ENCODE results near the gene TMEM50B.
A peak's percentile ranks its signal among the peaks of the same experiment; 100 is the strongest.
"Not testable (repeated sequence)": the region's sequence is repeated elsewhere in the genome, so short reads cannot be mapped to it uniquely, and the experiment has no call there.

TMEM50B gene

DNA sequence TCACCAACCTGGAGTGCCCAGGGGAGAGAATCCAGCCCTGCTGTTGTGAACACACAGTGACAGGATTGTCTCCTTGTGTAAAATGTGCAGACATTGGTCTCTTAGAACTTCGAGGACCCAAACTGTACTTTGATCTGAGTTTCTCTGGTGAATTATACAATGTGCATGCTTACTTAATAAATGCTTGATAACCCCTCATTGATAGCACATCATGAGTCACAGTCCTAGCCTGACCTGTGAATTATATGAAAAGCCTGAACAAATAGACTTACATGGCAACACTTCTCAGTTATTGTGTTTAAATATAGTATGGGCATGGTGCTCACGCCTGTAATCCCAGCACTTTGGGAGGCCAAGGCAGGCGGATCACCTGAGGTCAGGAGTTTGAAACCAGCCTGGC, 53.9 kb downstream of the TMEM50B start:
- no peak for DNase-seq

- no peak for DNase-seq
Measured at GRCh38 chr21:33424214-33424613, 55.6 kb downstream of the TMEM50B start.

DNA sequence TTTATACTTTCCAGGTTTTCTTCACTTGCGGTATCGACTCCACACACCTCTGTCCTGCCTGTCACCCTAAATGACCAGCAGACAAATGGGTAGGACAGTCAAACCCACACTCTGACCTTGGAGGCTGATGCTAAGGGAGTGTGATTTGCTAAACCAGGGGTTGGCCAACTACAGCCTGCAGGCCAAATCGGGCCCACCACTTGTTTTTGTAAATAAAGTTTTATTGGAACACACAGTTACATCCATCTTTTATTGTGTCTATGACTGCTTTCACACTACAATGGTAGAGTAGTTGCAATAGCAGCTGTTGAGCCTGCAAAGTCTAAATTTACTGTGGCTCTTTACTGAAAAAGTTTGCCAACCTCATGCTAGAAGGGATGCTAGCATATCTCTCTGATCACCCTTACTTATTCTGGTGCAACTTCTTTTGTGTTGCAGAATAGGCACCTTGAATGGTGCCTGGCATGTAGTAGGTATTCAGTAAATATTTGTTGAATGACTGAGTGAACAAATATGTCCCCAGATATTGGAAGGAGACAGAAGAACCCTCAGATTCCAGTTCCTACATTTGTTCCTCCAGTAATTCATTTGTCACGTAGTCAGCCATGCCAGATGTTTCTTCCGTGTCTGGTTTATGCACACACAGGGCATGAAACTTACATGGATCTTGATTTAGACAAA, 57.9 kb downstream of the TMEM50B start:
- DNase-seq, result no peak

DNA sequence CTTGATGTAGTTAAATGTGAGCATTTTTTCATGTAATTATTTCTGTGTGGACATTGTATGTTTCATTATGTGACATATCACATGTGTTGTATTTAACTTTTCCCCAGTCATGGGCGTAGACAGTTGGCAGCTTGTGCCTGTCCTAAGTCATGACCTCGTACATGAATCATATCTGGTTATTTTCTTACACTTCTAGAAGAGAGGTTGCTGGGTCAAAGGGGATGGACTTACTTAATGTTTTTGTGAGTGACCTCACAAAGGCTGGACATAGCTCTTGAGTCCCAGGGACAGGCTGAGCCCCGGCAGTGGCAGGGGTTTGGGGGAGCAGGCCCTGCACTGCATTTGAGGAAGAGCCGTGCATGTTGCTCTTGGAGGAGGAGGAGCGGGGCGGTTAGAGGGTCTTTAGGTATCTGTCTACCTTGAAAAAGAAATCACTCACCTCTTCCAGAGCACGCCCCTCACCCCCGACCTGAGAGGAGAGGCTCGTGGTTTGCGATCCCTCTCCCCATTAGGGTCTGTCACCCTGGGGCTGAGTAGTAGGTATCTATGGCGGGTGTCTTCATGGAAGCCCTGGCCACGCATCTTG, 60.1 kb downstream of the TMEM50B start:
- no peak for DNase-seq

- no peak for DNase-seq
Measured at GRCh38 chr21:33418691-33419090, 61.1 kb downstream of the TMEM50B start.

GRCh38 chr21:33414926-33415325, 64.8 kb downstream of the TMEM50B start:
- no peak for DNase-seq

GRCh38 chr21:33414068-33414467, 65.7 kb downstream of the TMEM50B start:
- no peak for DNase-seq

DNA sequence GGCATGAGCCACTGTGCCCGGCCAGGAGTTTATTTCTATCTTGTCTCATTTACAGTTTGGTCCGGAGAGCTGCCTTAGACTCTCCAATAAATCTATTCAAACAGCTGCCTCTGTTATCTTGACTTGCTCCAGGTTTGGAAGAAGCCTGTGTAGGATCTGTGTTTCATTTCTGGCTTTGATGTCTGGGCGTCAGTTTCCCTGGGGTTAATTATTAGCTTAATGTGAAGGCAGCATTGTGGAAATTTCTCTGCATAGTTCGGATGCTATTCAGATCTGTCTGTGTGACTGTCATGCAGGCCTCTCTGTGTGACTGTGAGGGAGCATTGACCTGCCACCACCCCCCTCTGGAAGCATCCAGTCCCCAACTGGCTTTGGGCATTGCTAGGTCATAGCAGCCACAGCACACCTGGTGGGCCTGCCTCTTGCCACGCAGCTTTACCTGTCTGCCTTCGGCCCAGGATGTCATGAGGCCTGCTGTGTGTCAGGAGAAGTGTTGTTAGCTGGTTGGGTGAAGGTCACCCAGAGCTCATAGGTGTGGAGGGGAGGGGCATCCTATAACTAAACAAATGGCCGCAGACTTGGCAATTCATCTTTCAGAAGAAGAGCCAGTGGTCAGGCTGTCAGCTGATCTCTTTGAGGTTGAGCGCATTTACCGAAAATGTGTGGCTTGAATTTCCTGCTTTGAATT, 66.8 kb downstream of the TMEM50B start:
- no peak for DNase-seq

GRCh38 chr21:33412439-33412831, 67.3 kb downstream of the TMEM50B start:
- DNase-seq, result not testable (repeated sequence)

- DNase-seq, result no peak
Measured at GRCh38 chr21:33411949-33412430, 67.8 kb downstream of the TMEM50B start.

- DNase-seq, result no peak
Measured at GRCh38 chr21:33406493-33406892, 73.3 kb downstream of the TMEM50B start.

- DNase-seq, result peak in 1 of 2 donors; percentile 29
Measured at GRCh38 chr21:33403786-33404585, 75.8 kb downstream of the TMEM50B start.

DNA sequence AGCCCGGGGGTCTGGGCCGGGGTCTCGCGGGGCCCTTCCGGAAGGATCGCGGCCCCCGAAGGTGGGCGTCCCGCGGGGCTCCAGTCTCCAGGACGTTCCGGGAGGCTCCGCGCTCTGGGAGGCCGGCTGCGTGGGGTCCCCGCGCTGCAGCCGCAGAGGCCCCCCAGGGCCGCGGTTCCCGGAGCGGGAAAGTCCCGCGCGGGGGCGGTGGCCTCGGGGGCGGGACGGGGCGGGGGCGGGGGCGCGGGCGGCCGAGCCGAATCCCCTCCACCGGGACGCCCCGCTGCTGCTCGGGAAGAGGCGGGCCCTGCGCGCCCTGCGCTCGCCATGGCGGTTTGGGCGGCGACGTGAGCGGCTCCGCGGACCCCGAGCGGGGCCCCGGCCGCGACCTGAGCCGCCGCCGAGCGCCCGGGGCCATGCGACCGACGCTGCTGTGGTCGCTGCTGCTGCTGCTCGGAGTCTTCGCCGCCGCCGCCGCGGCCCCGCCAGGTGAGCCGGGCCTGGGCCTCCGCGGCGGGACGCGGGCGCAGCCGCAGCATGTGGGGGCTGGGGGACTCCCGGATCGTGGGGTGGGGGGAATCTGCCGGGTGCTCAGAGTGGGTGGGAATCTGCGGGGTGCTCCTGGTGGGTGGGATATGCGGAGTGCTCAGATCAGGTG, 76.5 kb downstream of the TMEM50B start, which contains the start of gene IFNGR2:
Gene IFNGR2, plus strand, starts transcription at position 286 of the 658 bp plus-strand sequence. Its CDS starts 131 bp downstream, at position 417.
- peak; percentile 51 to 65 for DNase-seq

DNA sequence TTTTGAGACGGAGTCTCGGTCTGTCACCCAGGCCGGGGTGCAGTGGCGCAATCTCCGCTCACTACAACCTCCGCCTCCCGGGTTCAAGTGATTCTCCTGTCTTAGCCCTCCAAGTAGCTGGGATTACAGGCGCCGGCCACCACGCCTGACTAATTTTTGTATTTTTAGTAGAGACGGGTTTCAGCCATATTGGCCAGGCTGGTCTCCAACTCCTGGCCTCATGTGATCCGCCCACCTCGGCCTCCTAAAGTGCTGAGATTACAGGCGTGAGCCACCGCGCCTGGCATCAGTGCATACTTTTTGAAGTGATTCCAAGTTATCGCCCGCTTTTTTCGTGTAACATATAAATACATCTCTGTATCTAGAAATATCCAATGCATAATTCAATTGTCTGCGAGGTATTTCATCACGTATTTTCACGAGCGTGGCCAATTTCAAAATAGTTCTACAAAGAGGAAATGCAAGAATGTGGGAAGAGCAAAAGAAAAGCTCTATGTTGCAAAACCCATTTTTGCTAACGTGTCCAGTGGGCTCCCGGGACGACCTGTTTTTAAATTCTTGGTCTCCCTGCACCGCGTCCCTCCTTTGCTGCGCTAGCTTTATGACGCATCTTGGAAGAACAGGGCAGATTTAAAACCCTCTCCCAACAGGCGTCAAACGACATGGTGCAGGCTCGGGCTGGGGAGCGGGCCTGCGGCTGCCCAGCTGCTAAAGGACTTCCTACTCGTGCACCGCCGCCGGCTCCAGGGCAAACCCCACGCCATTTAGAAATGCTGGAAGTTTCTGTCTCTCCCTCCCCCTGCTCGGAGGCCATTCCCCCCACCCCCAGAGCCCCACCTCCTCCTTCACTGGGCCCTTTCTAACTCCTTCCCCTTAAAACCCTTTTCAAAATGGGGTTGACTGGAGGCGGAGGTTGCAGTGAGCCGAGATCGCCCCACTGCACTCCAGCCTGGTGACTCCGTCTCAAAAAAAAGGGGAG, 77.5 kb downstream of the TMEM50B start:
- DNase-seq, result peak; percentile 32 to 75

GRCh38 chr21:33401630-33401992, 78.2 kb downstream of the TMEM50B start:
- DNase-seq, result no peak
